Gastrocnemius medialis (tissue), 4 donors: Measurements from ENCODE around the gene CGNL1. TPM values are rescaled to one million over a fixed set of nuclear protein-coding genes. Genes with fewer than 3 reads are reported as not detected.

Experiments
- ATAC-seq, 2 donors: fragments of 150-250 bp; one replicate each; pipeline ENCODE4 v1.9.1; 2016
- DNase-seq, 2 donors: peaks; one replicate each; pipeline ENCODE4 v3.0.0-alpha.2; 2019
- H3K27ac ChIP-seq, 4 donors: fragments of 200-600 bp; sonication (generic); 1 replicate in 1 of 4; 2 replicates in 3 of 4; pipeline ENCODE4 v1.5.1; 2016 to 2018; ENCODE audit warnings: mild to moderate bottlenecking in 2 of 4, moderate library complexity in 1 of 4
- H3K27me3 ChIP-seq, 3 donors: fragments of 200-600 bp; sonication (generic) in 2 of 3; 1 replicate in 1 of 3; 2 replicates in 2 of 3; pipeline versions ENCODE4 v1.5.1 to v1.6.0; 2016 to 2019; ENCODE audit warnings: mild to moderate bottlenecking in 1 of 3, moderate library complexity in 1 of 3
- H3K36me3 ChIP-seq, 2 donors: fragments of 200-600 bp; sonication (generic) in 1 of 2; one replicate each; pipeline ENCODE4 v1.5.1; 2017 to 2018
- H3K4me1 ChIP-seq, 2 donors: fragments of 200-600 bp; sonication (generic) in 1 of 2; one replicate each; pipeline ENCODE4 v1.5.1; 2016 to 2017; ENCODE audit warnings: mild to moderate bottlenecking in 2 of 2
- H3K4me3 ChIP-seq, 4 donors: fragments of 200-600 bp; sonication (generic) in 3 of 4; 1 replicate in 1 of 4; 2 replicates in 3 of 4; pipeline ENCODE4 v1.5.1; 2016 to 2019; ENCODE audit warnings: mild to moderate bottlenecking in 2 of 4
- H3K9me3 ChIP-seq, 3 donors: fragments of 200-600 bp; sonication (generic) in 2 of 3; 1 replicate in 1 of 3; 2 replicates in 2 of 3; pipeline ENCODE4 v1.5.1; 2016 to 2019
- POLR2A ChIP-seq, 2 donors: fragments of 450-650 bp; IDR thresholded peaks; one replicate each; pipeline ENCODE4 v1.6.1; 2017; ENCODE audit warnings: antibody characterized with exemption in 2 of 2, mild to moderate bottlenecking in 2 of 2, moderate library complexity in 2 of 2
- in situ Hi-C, 4 donors: fragments of 200-750 bp; cut with MboI; loops; one replicate each; pipeline versions ENCODE4 v1.15.0 to v1.8.0; 2017; ENCODE audit warnings: low sequenced_read_pairs in 4 of 4
- intact Hi-C: fragments of 100-400 bp; cut with DNase I; formaldehyde crosslinking; loops from one replicate; pipeline ENCODE4 v1.15.1; 2023; ENCODE audit warnings: low total_unique reads
- total RNA-seq, 4 donors: library from RNA; depleted of rRNA; stranded (reverse); fragments of >200 nt; gene quantifications; one replicate each; pipeline versions ENCODE4 v1.1.0 to v1.2.3, GENCODE V29; 2016
- TF ChIP-seq, protein P1 (sequence below), 5 experiments: fragments of 450-650 bp in 3 of 5; fragments of 200-600 bp in 2 of 5; sonication (generic) in 2 of 5; IDR thresholded peaks in 4 of 5; conservative IDR thresholded peaks in 1 of 5; 1 replicate in 4 of 5; 2 replicates in 1 of 5; pipeline ENCODE4 v1.5.1; 2016 to 2019; ENCODE audit warnings: antibody characterized with exemption in 5 of 5, mild to moderate bottlenecking in 3 of 5, moderate library complexity in 3 of 5

CGNL1 gene
- total RNA-seq, 4 donors from 2014 or later, result 0.15 to 0.85 (median 0.49) TPM

DNA sequence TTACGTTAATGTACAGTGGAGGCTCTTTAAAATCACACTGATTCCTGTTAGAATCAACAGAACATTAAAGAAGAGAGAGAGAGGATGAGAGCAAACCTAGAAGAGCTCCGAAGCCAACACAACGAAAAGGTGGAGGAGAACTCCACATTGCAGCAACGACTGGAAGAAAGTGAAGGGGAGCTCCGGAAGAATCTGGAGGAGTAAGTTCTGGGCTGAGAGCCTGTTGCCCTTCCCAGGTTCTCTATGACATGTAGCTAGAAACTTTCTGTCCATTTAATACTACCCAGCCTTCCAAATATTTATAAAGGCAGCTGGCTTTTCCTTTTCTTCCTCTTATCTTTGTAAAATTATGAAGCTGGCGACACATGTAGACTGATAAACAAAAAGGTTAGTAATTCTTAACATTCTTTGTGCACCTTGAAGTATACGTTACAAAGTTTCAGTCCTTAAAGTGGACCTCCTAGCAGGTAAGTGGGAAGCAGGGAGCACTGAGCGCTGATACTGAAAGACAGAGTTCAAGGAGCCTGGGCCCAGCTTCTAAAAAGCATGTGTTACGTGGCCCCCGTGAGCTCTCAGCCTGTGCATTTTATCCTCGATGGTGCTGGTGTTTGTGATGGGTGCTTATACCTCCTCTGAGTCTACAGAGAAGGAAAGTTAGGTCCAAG lies 75.9 kb downstream of the CGNL1 start:
- no peak for TF ChIP-seq POLR2A (IDR thresholded peaks at IDR 0.05)
- TF ChIP-seq, protein P1, sequence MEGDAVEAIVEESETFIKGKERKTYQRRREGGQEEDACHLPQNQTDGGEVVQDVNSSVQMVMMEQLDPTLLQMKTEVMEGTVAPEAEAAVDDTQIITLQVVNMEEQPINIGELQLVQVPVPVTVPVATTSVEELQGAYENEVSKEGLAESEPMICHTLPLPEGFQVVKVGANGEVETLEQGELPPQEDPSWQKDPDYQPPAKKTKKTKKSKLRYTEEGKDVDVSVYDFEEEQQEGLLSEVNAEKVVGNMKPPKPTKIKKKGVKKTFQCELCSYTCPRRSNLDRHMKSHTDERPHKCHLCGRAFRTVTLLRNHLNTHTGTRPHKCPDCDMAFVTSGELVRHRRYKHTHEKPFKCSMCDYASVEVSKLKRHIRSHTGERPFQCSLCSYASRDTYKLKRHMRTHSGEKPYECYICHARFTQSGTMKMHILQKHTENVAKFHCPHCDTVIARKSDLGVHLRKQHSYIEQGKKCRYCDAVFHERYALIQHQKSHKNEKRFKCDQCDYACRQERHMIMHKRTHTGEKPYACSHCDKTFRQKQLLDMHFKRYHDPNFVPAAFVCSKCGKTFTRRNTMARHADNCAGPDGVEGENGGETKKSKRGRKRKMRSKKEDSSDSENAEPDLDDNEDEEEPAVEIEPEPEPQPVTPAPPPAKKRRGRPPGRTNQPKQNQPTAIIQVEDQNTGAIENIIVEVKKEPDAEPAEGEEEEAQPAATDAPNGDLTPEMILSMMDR (IDR thresholded peaks at IDR 0.05 in 4 of 5, conservative IDR thresholded peaks at IDR 0.05 in 1 of 5), result no peak
- H3K27ac ChIP-seq, result no peak overlapping the region
- DNase-seq (no peak), ATAC-seq (no peak)
- H3K4me1 ChIP-seq, result no peaks in the 10 kb centered on the region
- intact Hi-C loops, result no loop called here
- no peaks in the 10 kb centered on the region for H3K36me3 ChIP-seq
- no peaks in the 10 kb centered on the region for H3K9me3 ChIP-seq
- no peak overlapping the region for H3K4me3 ChIP-seq
- no peaks in the 10 kb centered on the region for H3K27me3 ChIP-seq
- in situ Hi-C loops, result no loop called here

DNA sequence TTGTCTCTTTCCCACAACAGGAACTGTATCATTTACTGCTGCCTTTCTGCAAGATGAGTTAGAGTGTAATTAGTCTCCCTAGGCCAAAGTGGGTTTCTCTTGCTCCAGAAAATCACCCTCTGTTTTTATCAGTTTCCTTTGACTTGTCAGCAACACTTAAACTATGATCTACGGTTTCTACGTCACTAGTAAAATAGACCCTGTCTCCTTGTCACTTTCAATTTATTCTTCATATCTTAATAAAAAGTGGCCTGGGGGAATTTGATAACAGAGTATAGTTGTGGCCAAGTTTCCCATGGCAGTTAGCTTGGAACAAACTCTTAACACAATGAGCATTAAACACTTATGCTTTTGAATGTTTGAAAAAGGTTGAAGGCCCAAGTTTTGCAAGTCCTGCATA lies 79.6 kb downstream of the CGNL1 start:
- DNase-seq (no peak), ATAC-seq (no peak)
- TF ChIP-seq POLR2A (IDR thresholded peaks at IDR 0.05), result no peak
- TF ChIP-seq, protein P1 (IDR thresholded peaks at IDR 0.05 in 4 of 5, conservative IDR thresholded peaks at IDR 0.05 in 1 of 5), result no peak
- Histone ChIP-seq H3K9me3 (no peaks in the 10 kb centered on the region), H3K4me3 (no peak overlapping the region), H3K4me1 (no peaks in the 10 kb centered on the region), H3K27ac (no peak overlapping the region), H3K27me3 (no peaks in the 10 kb centered on the region), H3K36me3 (no peaks in the 10 kb centered on the region)
- intact Hi-C loops, result no loop called here
- in situ Hi-C loops, result no loop called here

DNA sequence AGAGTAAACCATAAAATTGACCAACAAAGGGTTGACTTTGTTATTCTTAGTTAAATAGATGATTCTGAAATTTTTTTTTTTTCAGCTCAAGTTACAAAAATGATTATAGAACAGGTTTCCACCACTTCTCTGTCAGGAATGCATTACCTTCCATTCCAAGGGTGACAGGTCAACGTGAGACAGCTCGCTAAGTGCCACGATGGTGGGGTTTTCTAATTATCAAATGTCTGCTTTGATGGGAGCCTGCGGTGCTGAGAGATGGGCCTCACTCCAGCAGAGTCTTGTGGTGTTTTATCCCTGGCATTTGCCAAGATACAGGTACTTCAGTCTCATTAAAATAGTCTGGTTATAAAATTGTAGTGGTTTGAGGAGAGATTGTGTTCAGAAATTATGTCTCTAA lies 80.3 kb downstream of the CGNL1 start:
- Histone ChIP-seq H3K4me1 (no peaks in the 10 kb centered on the region), H3K27me3 (no peaks in the 10 kb centered on the region), H3K27ac (no peak overlapping the region), H3K36me3 (no peaks in the 10 kb centered on the region), H3K4me3 (no peak overlapping the region), H3K9me3 (no peaks in the 10 kb centered on the region)
- ATAC-seq (no peak), DNase-seq (no peak)
- in situ Hi-C loops, result no loop called here
- intact Hi-C loops, result no loop called here
- TF ChIP-seq POLR2A (IDR thresholded peaks at IDR 0.05), result no peak
- TF ChIP-seq, protein P1 (IDR thresholded peaks at IDR 0.05 in 4 of 5, conservative IDR thresholded peaks at IDR 0.05 in 1 of 5), result no peak

DNA sequence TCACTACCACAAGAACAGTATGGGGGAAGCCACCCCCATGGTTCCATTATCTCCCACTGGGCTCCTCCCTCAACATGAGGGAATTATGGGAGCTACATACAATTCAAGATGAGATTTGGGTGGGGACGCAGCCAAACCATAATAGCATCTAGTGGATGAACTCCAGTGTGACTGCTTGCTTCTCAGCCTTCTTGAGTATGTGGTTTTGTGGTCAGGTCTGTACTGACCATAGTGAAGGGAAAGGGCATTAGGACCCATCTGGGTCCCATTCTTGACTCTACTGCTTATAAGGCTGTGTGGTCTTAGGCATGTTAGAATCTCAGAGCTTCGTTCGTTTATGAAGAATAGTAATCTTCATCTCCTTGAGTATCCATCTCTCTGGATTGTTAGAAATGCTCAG lies 81.4 kb downstream of the CGNL1 start:
- in situ Hi-C loops, result no loop called here
- no peak for ATAC-seq
- H3K27me3 ChIP-seq, result no peaks in the 10 kb centered on the region

More for the DNA sequence above, 81.4 kb downstream of the CGNL1 start:
- Histone ChIP-seq H3K27ac (no peak overlapping the region), H3K9me3 (no peaks in the 10 kb centered on the region), H3K4me3 (no peak overlapping the region), H3K4me1 (no peaks in the 10 kb centered on the region), H3K36me3 (no peaks in the 10 kb centered on the region)
- no peak for DNase-seq
- intact Hi-C loops, result no loop called here
- TF ChIP-seq, protein P1 (IDR thresholded peaks at IDR 0.05 in 4 of 5, conservative IDR thresholded peaks at IDR 0.05 in 1 of 5), result no peak
- no peak for TF ChIP-seq POLR2A (IDR thresholded peaks at IDR 0.05)
